ENCODE data around the gene GNA15. TPM values are rescaled to one million over a fixed set of nuclear protein-coding genes. Genes with fewer than 3 reads are reported as not detected.
A peak's percentile ranks its signal among the peaks of the same experiment; 100 is the strongest.

GNA15 gene
- total and polyA plus RNA-seq, 9 donors = 1.2 to 4.8 (median 1.4) TPM

- DNase-seq = peak in 1 of 5 donors; percentile 28
- Histone ChIP-seq H3K27me3 (no peaks in the 10 kb centered on the region), H3K27ac (no peak overlapping the region), H3K9me3 (no peaks in the 10 kb centered on the region), H3K4me1 (ENCODE audit: insufficient read depth) (peaks cover 39% of the 10 kb centered on the region), H3K4me3 (peak overlapping the region; percentile 83), H3K36me3 (no peaks in the 10 kb centered on the region)
- intact Hi-C loops (cut with DNase I) = loop anchor here in 1 of 4 donors (10.0 kb wide), 1 partner anchor 131 kb away; no protein-coding TSS in a partner anchor
- TF ChIP-seq POLR2A (IDR thresholded peaks at IDR 0.05) = no peak
- TF ChIP-seq CTCF (IDR thresholded peaks at IDR 0.05) = no peak
- no peak for TF ChIP-seq EP300 (IDR thresholded peaks at IDR 0.05)
- 8 to 10% (median 10%) methylated on average over 27 to 31 of the region's 31 CpGs for WGBS, 3 donors
Measured at GRCh38 chr19:3095441-3096191, 40.2 kb upstream of the GNA15 start.

DNA sequence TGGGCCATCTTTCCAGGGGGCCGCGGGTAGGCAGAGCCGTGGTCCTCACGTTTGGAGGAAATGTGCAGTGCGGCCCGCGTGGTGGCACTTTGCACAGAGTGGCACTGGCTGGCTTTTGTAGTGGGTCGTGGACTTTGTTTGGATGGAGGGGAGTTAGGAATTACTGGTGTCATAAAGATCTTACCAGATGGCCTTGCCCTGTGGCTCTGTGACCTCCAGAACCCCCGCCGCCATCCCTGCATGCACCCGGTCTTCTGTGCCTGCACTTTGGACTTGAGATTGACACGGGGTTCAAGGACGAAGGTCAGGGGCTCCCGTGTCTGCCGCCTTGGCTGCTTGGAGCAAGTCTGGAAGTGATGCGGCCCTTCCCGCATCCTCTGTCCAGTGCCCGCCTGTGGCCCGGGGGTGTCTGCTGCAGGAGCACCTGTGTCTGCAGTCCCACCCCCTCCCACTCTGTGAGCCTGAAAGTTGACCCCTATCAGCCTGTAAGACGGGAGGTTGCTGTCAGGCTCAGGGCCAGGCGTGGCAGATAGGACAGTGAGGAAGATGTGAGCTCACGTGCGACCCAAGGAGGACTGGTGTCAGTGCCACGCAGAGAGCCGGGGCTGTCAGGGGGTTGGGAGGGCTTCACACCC is 39.4 kb upstream of the GNA15 start:
- no peaks in the 10 kb centered on the region for H3K27me3 ChIP-seq
- H3K4me1 ChIP-seq (ENCODE audit: insufficient read depth) = peaks cover 39% of the 10 kb centered on the region
- H3K36me3 ChIP-seq = no peaks in the 10 kb centered on the region
- H3K9me3 ChIP-seq = no peaks in the 10 kb centered on the region
- H3K27ac ChIP-seq = peak overlapping the region in 1 of 2 donors; percentile 1
- intact Hi-C loops (cut with DNase I) = loop anchor here in 1 of 4 donors (10.0 kb wide), 1 partner anchor 132 kb away; no protein-coding TSS in a partner anchor
- DNase-seq = peak in 1 of 5 donors; percentile 27
- WGBS, 3 donors = 36 to 41% (median 38%) methylated on average over 25 of the region's 25 CpGs
- no peak for TF ChIP-seq POLR2A (IDR thresholded peaks at IDR 0.05)
- TF ChIP-seq CTCF (IDR thresholded peaks at IDR 0.05) = no peak
- no peak for TF ChIP-seq EP300 (IDR thresholded peaks at IDR 0.05)
- H3K4me3 ChIP-seq = peak overlapping the region; percentile 27

DNA sequence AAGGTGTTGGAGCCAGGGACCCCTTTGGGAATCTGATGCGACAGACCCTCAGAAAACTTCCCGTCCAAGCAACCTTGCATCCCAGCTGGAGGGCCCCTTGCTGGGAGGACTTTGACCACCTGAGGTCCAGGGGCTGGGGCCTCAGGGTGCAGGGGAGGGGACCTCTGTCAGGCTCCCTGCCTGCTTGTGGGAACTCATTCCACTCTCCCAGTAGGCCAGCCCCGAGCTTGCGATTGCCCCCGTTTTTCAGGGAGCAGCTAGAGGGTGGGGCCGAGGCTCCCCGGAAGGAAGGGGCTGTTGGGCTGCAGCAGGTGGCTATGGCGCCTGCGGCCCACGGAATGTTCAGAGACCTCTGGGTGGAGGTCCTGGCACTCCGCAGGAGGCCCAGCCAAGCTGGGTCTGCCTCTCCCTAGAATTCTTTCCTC is 38.9 kb upstream of the GNA15 start:
- Histone ChIP-seq H3K27me3 (no peaks in the 10 kb centered on the region), H3K27ac (peak overlapping the region in 1 of 2 donors; percentile 1), H3K4me3 (peak overlapping the region; percentile 27), H3K9me3 (no peaks in the 10 kb centered on the region), H3K4me1 (ENCODE audit: insufficient read depth) (peaks cover 39% of the 10 kb centered on the region), H3K36me3 (no peaks in the 10 kb centered on the region)
- 26 to 33% (median 29%) methylated on average over 11 of the region's 11 CpGs for WGBS, 3 donors
- intact Hi-C loops (cut with DNase I) = loop anchor here in 1 of 4 donors (10.0 kb wide), 1 partner anchor 132 kb away; no protein-coding TSS in a partner anchor
- TF ChIP-seq POLR2A (IDR thresholded peaks at IDR 0.05) (no peak), EP300 (IDR thresholded peaks at IDR 0.05) (no peak), CTCF (IDR thresholded peaks at IDR 0.05) (no peak)
- DNase-seq = peak in 1 of 5 donors; percentile 16

- Histone ChIP-seq H3K9me3 (no peaks in the 10 kb centered on the region), H3K27ac (peak overlapping the region; percentile 1 to 42), H3K27me3 (no peaks in the 10 kb centered on the region), H3K36me3 (no peaks in the 10 kb centered on the region), H3K4me3 (peak overlapping the region; percentile 27), H3K4me1 (ENCODE audit: insufficient read depth) (peaks cover 39% of the 10 kb centered on the region)
- DNase-seq = peak in 2 of 5 donors; percentile 23 to 62
- TF ChIP-seq EP300 (IDR thresholded peaks at IDR 0.05) = no peak
- no peak for TF ChIP-seq POLR2A (IDR thresholded peaks at IDR 0.05)
- TF ChIP-seq CTCF (IDR thresholded peaks at IDR 0.05) = no peak
- 29 to 61% (median 37%) methylated on average over 23 to 24 of the region's 24 CpGs for WGBS, 3 donors
- intact Hi-C loops (cut with DNase I) = loop anchor here in 1 of 4 donors (10.0 kb wide), 1 partner anchor 133 kb away; no protein-coding TSS in a partner anchor
Measured at GRCh38 chr19:3097442-3097871, 38.4 kb upstream of the GNA15 start.
